GM23338 (cell line): ENCODE results near the gene CES2. TPM values are rescaled to one million over a fixed set of nuclear protein-coding genes. Genes with fewer than 3 reads are reported as not detected.

Source experiments
- ATAC-seq: fragments of 200-7000 bp; cut with Tn5 transposase; 3 replicates; pipeline ENCODE4 v1.9.1; 2020
- DNase-seq: peaks from one replicate; pipeline ENCODE4 v3.0.0-alpha.2; 2015; ENCODE audit warnings: low spot score
- H2AFZ ChIP-seq: fragments of 200-600 bp; sonication (generic); 2 replicates; pipeline ENCODE4 v1.8.0; 2016; ENCODE audit warnings: antibody characterized with exemption, mild to moderate bottlenecking, moderate library complexity
- H3F3A ChIP-seq: fragments of 200-600 bp; sonication (generic); replicated peaks from 2 replicates; pipeline ENCODE4 v1.8.0; 2017; ENCODE audit warnings: antibody characterized with exemption, mixed run types, low read depth
- H3K27ac ChIP-seq: fragments of 200-600 bp; sonication (generic); 2 replicates; pipeline ENCODE4 v1.6.1; 2016; ENCODE audit warnings: low read depth
- H3K27me3 ChIP-seq: fragments of 200-600 bp; sonication (generic); 2 replicates; pipeline ENCODE4 v1.8.0; 2016; ENCODE audit warnings: mild to moderate bottlenecking, mixed run types, moderate library complexity; ENCODE audit not compliant: insufficient read depth
- H3K36me3 ChIP-seq: fragments of 200-600 bp; sonication (generic); 2 replicates; pipeline ENCODE4 v1.8.0; 2016; ENCODE audit warnings: mild to moderate bottlenecking; ENCODE audit not compliant: insufficient read depth
- H3K4me1 ChIP-seq: fragments of 200-600 bp; sonication (generic); 2 replicates; pipeline ENCODE4 v1.8.0; 2016; ENCODE audit warnings: mild to moderate bottlenecking, moderate library complexity; ENCODE audit not compliant: insufficient read depth
- H3K4me2 ChIP-seq: fragments of 200-600 bp; sonication (generic); 2 replicates; pipeline ENCODE4 v1.7.1; 2017; ENCODE audit warnings: mixed run types
- H3K4me3 ChIP-seq: fragments of 200-600 bp; sonication (generic); 2 replicates; pipeline ENCODE4 v1.6.1; 2016; ENCODE audit warnings: mixed run types
- H3K79me2 ChIP-seq: fragments of 200-600 bp; sonication (generic); replicated peaks from 2 replicates; pipeline ENCODE4 v1.8.0; 2017; ENCODE audit warnings: mild to moderate bottlenecking; ENCODE audit not compliant: insufficient read depth
- H3K9me2 ChIP-seq: fragments of 200-600 bp; sonication (generic); 2 replicates; pipeline ENCODE4 v1.8.0; 2017; ENCODE audit not compliant: insufficient read depth
- H4K20me1 ChIP-seq: fragments of 200-600 bp; sonication (generic); replicated peaks from 2 replicates; pipeline ENCODE4 v1.8.0; 2017; ENCODE audit warnings: mild to moderate bottlenecking; ENCODE audit not compliant: insufficient read depth
- H3K27ac Mint-ChIP-seq: 2 replicates; pipeline ENCODE4 v1.8.0; 2020; ENCODE audit warnings: inconsistent platforms, mild to moderate bottlenecking, moderate library complexity, mixed read lengths
- H3K27me3 Mint-ChIP-seq: 3 replicates; pipeline ENCODE4 v1.8.0; 2022; ENCODE audit warnings: low read depth, mild to moderate bottlenecking, moderate library complexity, mixed read lengths, inconsistent platforms; ENCODE audit not compliant: insufficient read depth, poor library complexity
- H3K36me3 Mint-ChIP-seq: 3 replicates; pipeline ENCODE4 v1.8.0; 2021; ENCODE audit warnings: low read depth, mild to moderate bottlenecking, inconsistent platforms, moderate library complexity, mixed read lengths
- H3K4me1 Mint-ChIP-seq: 3 replicates; pipeline ENCODE4 v1.8.0; 2020; ENCODE audit warnings: mild to moderate bottlenecking, inconsistent platforms, mixed read lengths
- H3K4me3 Mint-ChIP-seq: 3 replicates; pipeline ENCODE4 v1.8.0; 2021; ENCODE audit warnings: moderate library complexity, mild to moderate bottlenecking, inconsistent platforms, mixed read lengths
- H3K9me3 Mint-ChIP-seq: 3 replicates; pipeline ENCODE4 v1.8.0; 2020; ENCODE audit warnings: moderate library complexity, mild to moderate bottlenecking, inconsistent platforms, mixed read lengths
- CREB1 ChIP-seq: fragments of 250-450 bp; sonication (Bioruptor Pico); IDR thresholded peaks from 2 replicates; pipeline ENCODE4 v1.5.0; 2020; ENCODE audit warnings: low read depth, mild to moderate bottlenecking, moderate library complexity
- CTCF ChIP-seq, 2 experiments: fragments of 200-600 bp in 1 of 2; sonication (generic) in 1 of 2; conservative IDR thresholded peaks; 2 replicates each; pipeline versions ENCODE4 v1.5.1 to v1.6.1; 2016 to 2017; ENCODE audit warnings: antibody characterized with exemption in 2 of 2, low read depth in 2 of 2, mild to moderate bottlenecking in 2 of 2, moderate library complexity in 1 of 2
- ETS1 ChIP-seq: IDR thresholded peaks from 2 replicates; pipeline ENCODE4 v1.6.1; 2016; ENCODE audit warnings: antibody characterized with exemption
- EZH2 ChIP-seq: fragments of 200-600 bp; sonication (generic); IDR thresholded peaks from one replicate; pipeline ENCODE4 v1.8.0; 2017; ENCODE audit warnings: antibody characterized with exemption, mild to moderate bottlenecking, low read depth; ENCODE audit not compliant: unreplicated experiment
- EZH2phosphoT487 ChIP-seq: fragments of 200-600 bp; sonication (generic); IDR thresholded peaks from one replicate; pipeline ENCODE4 v1.8.1; 2018; ENCODE audit warnings: antibody characterized with exemption; ENCODE audit not compliant: unreplicated experiment
- JUNB ChIP-seq: IDR thresholded peaks from one replicate; pipeline ENCODE4 v1.6.1; 2016; ENCODE audit warnings: antibody characterized with exemption; ENCODE audit not compliant: unreplicated experiment
- NANOG ChIP-seq: IDR thresholded peaks from 2 replicates; pipeline ENCODE4 v1.6.1; 2016; ENCODE audit warnings: antibody characterized with exemption, borderline replicate concordance
- POLR2AphosphoS5 ChIP-seq: IDR thresholded peaks from 2 replicates; pipeline ENCODE4 v1.6.1; 2016; ENCODE audit warnings: antibody characterized with exemption, low read depth
- REST ChIP-seq: IDR thresholded peaks from one replicate; pipeline ENCODE4 v1.6.1; 2018; ENCODE audit warnings: antibody characterized with exemption; ENCODE audit not compliant: unreplicated experiment
- STAT1 ChIP-seq: IDR thresholded peaks from one replicate; pipeline ENCODE4 v1.6.1; 2016; ENCODE audit warnings: antibody characterized with exemption; ENCODE audit not compliant: unreplicated experiment
- ZNF114 ChIP-seq: fragments of 250-450 bp; sonication (Bioruptor Pico); IDR thresholded peaks from 2 replicates; pipeline ENCODE4 v1.5.0; 2020; ENCODE audit warnings: mild to moderate bottlenecking, moderate library complexity
- ZNF331 ChIP-seq: fragments of 250-450 bp; sonication (Bioruptor Pico); IDR thresholded peaks from 2 replicates; pipeline ENCODE4 v1.5.0; 2020; ENCODE audit warnings: low read depth, mild to moderate bottlenecking, moderate library complexity
- ZNF462 ChIP-seq: fragments of 250-450 bp; sonication (Bioruptor Pico); IDR thresholded peaks from 2 replicates; pipeline ENCODE4 v1.5.0; 2020; ENCODE audit warnings: mild to moderate bottlenecking, moderate library complexity
- polyA plus RNA-seq: library from polyadenylated mRNA; unstranded; fragments of >200 nt; fragmentation: Nextera tagmentation; extraction: Ambion mirVana; gene quantifications from 2 replicates; pipeline ENCODE4 v1.2.1, GENCODE V29; 2016
- total RNA-seq: library from RNA; depleted of rRNA; stranded (reverse); fragments of >200 nt; shearing (Covaris generic); gene quantifications from 2 replicates; pipeline ENCODE4 v1.2.3, GENCODE V29; 2014

The CES2 gene
- total and polyA plus RNA-seq, 2 experiments from 2014 or later, result 5.0 to 9.3 TPM

- no peak overlapping the region for H3K27ac ChIP-seq
- no peaks in the 10 kb centered on the region for H3K79me2 ChIP-seq
- H2AFZ ChIP-seq, result no peak overlapping the region
- H3K27me3 ChIP-seq, result peaks cover 8% of the 10 kb centered on the region
- no peak for TF ChIP-seq CTCF (conservative IDR thresholded peaks at IDR 0.05; ENCODE audit: low read depth in 2 of 2)
- TF ChIP-seq CREB1 (CRISPR knock-in tag), result no peak
- TF ChIP-seq STAT1, result no peak
- no peak for TF ChIP-seq ZNF114 (CRISPR knock-in tag)
- TF ChIP-seq REST, result no peak
- no peak for TF ChIP-seq ZNF462 (CRISPR knock-in tag)
- TF ChIP-seq JUNB, result no peak
- TF ChIP-seq NANOG, result no peak
- TF ChIP-seq EZH2, result no peak
- no peak for TF ChIP-seq EZH2phosphoT487
- no peak for TF ChIP-seq POLR2AphosphoS5
- no peak for TF ChIP-seq ETS1
- TF ChIP-seq ZNF331 (CRISPR knock-in tag), result no peak
- no peak for ATAC-seq
- H3K36me3 ChIP-seq, result no peaks in the 10 kb centered on the region
- peaks cover 19% of the 10 kb centered on the region for H3K36me3 Mint-ChIP-seq
- H3K9me3 Mint-ChIP-seq, result no peaks in the 10 kb centered on the region
- H4K20me1 ChIP-seq, result no peaks in the 10 kb centered on the region
- no peak overlapping the region for H3K27ac Mint-ChIP-seq
- no peak for DNase-seq
- H3K4me1 Mint-ChIP-seq, result no peaks in the 10 kb centered on the region; the same call in 2 of the 3 replicates
- peaks cover 3% of the 10 kb centered on the region; the same call in 1 of the 2 replicates for H3K4me1 ChIP-seq
- no peak overlapping the region for H3K4me3 Mint-ChIP-seq
- H3K4me3 ChIP-seq, result no peak overlapping the region
- H3K4me2 ChIP-seq, result no peak overlapping the region
- peaks cover 12% of the 10 kb centered on the region for H3K27me3 Mint-ChIP-seq
- no peaks in the 10 kb centered on the region for H3F3A ChIP-seq
- no peaks in the 10 kb centered on the region for H3K9me2 ChIP-seq
Observed at GRCh38 chr16:66942981-66943380, 7.7 kb downstream of the CES2 start.
